Thymus (tissue), 11 donors: Measurements from ENCODE around the gene SLC6A16. TPM values are rescaled to one million over a fixed set of nuclear protein-coding genes. Genes with fewer than 3 reads are reported as not detected.

Experiments
- DNase-seq, 9 donors: peaks; one replicate each; pipeline ENCODE4 v3.0.0-alpha.2; 2013; ENCODE audit warnings: low spot score in 9 of 9, low read depth in 6 of 9, missing footprints in 1 of 9
- H3K27ac ChIP-seq, 2 donors: one replicate each; pipeline ENCODE4 v1.5.1; 2013; ENCODE audit warnings: control low read depth in 1 of 2, low read depth in 1 of 2, low read length in 1 of 2, mild to moderate bottlenecking in 1 of 2, moderate library complexity in 1 of 2
- H3K27me3 ChIP-seq, 2 donors: one replicate each; pipeline ENCODE4 v1.5.1; 2013; ENCODE audit warnings: low read length in 1 of 2; ENCODE audit not compliant: control insufficient read depth in 2 of 2, insufficient read depth in 1 of 2
- H3K36me3 ChIP-seq, 2 donors: one replicate each; pipeline ENCODE4 v1.5.1; 2013; ENCODE audit warnings: low read length in 1 of 2, mild to moderate bottlenecking in 1 of 2, moderate library complexity in 1 of 2; ENCODE audit not compliant: control insufficient read depth in 2 of 2, insufficient read depth in 2 of 2
- H3K4me1 ChIP-seq, 2 donors: one replicate each; pipeline ENCODE4 v1.5.1; 2013; ENCODE audit warnings: low read length in 2 of 2; ENCODE audit not compliant: control insufficient read depth in 2 of 2, insufficient read depth in 2 of 2
- H3K4me3 ChIP-seq, 2 donors: one replicate each; pipeline ENCODE4 v1.5.1; 2013; ENCODE audit warnings: low read length in 2 of 2, control low read depth in 1 of 2, mild to moderate bottlenecking in 1 of 2
- H3K9me3 ChIP-seq, 2 donors: one replicate each; pipeline ENCODE4 v1.5.1; 2013; ENCODE audit warnings: low read length in 1 of 2, mild to moderate bottlenecking in 1 of 2; ENCODE audit not compliant: control insufficient read depth in 2 of 2, insufficient read depth in 1 of 2
- WGBS: extraction: QIAGEN DNeasy Blood & Tissue Kit; methylation state at CpG from one replicate; pipeline ENCODE4 v1.1.7; 2013; 5-methylcytosine and 5-hydroxymethylcytosine counted together
- polyA plus RNA-seq: library from polyadenylated mRNA; stranded (reverse); fragments of 200-250 nt; gene quantifications from one replicate; pipeline ENCODE4 v1.2.3, GENCODE V29; 2013
- total RNA-seq: library from RNA; stranded (reverse); fragments of 120-200 nt; gene quantifications from one replicate; pipeline ENCODE4 v1.2.4, GENCODE V29; 2013
- donor health status: healthy.

SLC6A16 gene
- total and polyA plus RNA-seq, 2 donors: 0.76 to 2.5 TPM

- H3K9me3 ChIP-seq: no peaks in the 10 kb centered on the region
- no peak for DNase-seq
- no peaks in the 10 kb centered on the region for H3K4me1 ChIP-seq
- no peak overlapping the region for H3K27ac ChIP-seq
- WGBS: 89% methylated on average over 3 of the region's 3 CpGs
- H3K4me3 ChIP-seq: no peak overlapping the region
- peaks cover 0 to 2% of the 10 kb centered on the region in 2 donors for H3K27me3 ChIP-seq
- no peaks in the 10 kb centered on the region for H3K36me3 ChIP-seq
Observed at GRCh38 chr19:49347835-49348234, 22.8 kb upstream of the SLC6A16 start.

- Histone ChIP-seq H3K36me3 (no peaks in the 10 kb centered on the region), H3K4me1 (no peaks in the 10 kb centered on the region), H3K4me3 (no peak overlapping the region), H3K9me3 (no peaks in the 10 kb centered on the region), H3K27me3 (peaks cover 0 to 2% of the 10 kb centered on the region in 2 donors), H3K27ac (no peak overlapping the region)
- WGBS: 98% methylated on average over 15 of the region's 15 CpGs
- DNase-seq: no peak
Observed at GRCh38 chr19:49347191-49347590, 22.2 kb upstream of the SLC6A16 start.

- Histone ChIP-seq H3K27ac (no peak overlapping the region), H3K9me3 (no peaks in the 10 kb centered on the region), H3K36me3 (peaks cover 0 to 8% of the 10 kb centered on the region in 2 donors), H3K4me3 (no peak overlapping the region), H3K27me3 (no peaks in the 10 kb centered on the region), H3K4me1 (peaks cover 0 to 3% of the 10 kb centered on the region in 2 donors)
- no peak for DNase-seq
- WGBS: 92% methylated on average over 11 of the region's 11 CpGs
Observed at GRCh38 chr19:49344505-49345423, 19.8 kb upstream of the SLC6A16 start.

- Histone ChIP-seq H3K27me3 (no peaks in the 10 kb centered on the region), H3K4me3 (no peak overlapping the region), H3K27ac (no peak overlapping the region), H3K4me1 (peaks cover 0 to 5% of the 10 kb centered on the region in 2 donors), H3K9me3 (no peaks in the 10 kb centered on the region), H3K36me3 (peaks cover 15 to 22% of the 10 kb centered on the region in 2 donors)
- WGBS: 98% methylated on average over 7 of the region's 7 CpGs
- DNase-seq: no peak
Observed at GRCh38 chr19:49343123-49343522, 18.1 kb upstream of the SLC6A16 start.

GRCh38 chr19:49342291-49342721, 17.3 kb upstream of the SLC6A16 start:
- peaks cover 0 to 5% of the 10 kb centered on the region in 2 donors for H3K4me1 ChIP-seq
- peaks cover 22 to 29% of the 10 kb centered on the region in 2 donors for H3K36me3 ChIP-seq
- DNase-seq: no peak
- H3K4me3 ChIP-seq: no peak overlapping the region
- no peaks in the 10 kb centered on the region for H3K27me3 ChIP-seq
- H3K9me3 ChIP-seq: no peaks in the 10 kb centered on the region
- H3K27ac ChIP-seq: no peak overlapping the region
- WGBS: 93% methylated on average over 11 of the region's 11 CpGs

- peaks cover 6 to 13% of the 10 kb centered on the region in 2 donors for H3K4me1 ChIP-seq
- no peak overlapping the region for H3K27ac ChIP-seq
- no peaks in the 10 kb centered on the region for H3K27me3 ChIP-seq
- H3K36me3 ChIP-seq: peaks cover 22 to 34% of the 10 kb centered on the region in 2 donors
- no peak for DNase-seq
- H3K9me3 ChIP-seq: no peaks in the 10 kb centered on the region
- H3K4me3 ChIP-seq: no peak overlapping the region
- 97% methylated on average over 11 of the region's 11 CpGs for WGBS
Observed at GRCh38 chr19:49340865-49341718, 16.1 kb upstream of the SLC6A16 start.

- Histone ChIP-seq H3K9me3 (no peaks in the 10 kb centered on the region), H3K27me3 (no peaks in the 10 kb centered on the region), H3K4me3 (no peak overlapping the region), H3K27ac (peak overlapping the region in 1 of 2 donors; percentile 26), H3K36me3 (peaks cover 22 to 34% of the 10 kb centered on the region in 2 donors), H3K4me1 (peaks cover 6 to 17% of the 10 kb centered on the region in 2 donors)
- WGBS: 73% methylated on average over 36 of the region's 36 CpGs
- DNase-seq: no peak
Observed at GRCh38 chr19:49340069-49340864, 15.3 kb upstream of the SLC6A16 start.

- Histone ChIP-seq H3K27me3 (no peaks in the 10 kb centered on the region), H3K36me3 (peaks cover 22 to 34% of the 10 kb centered on the region in 2 donors), H3K9me3 (no peaks in the 10 kb centered on the region), H3K4me1 (peaks cover 11 to 25% of the 10 kb centered on the region in 2 donors), H3K27ac (peak overlapping the region in 1 of 2 donors; percentile 36), H3K4me3 (no peak overlapping the region)
- DNase-seq: no peak
- WGBS: 92% methylated on average over 47 of the region's 47 CpGs
Observed at GRCh38 chr19:49339301-49340068, 14.5 kb upstream of the SLC6A16 start.
